H1 (cell line): Measurements from ENCODE around the gene LRRC39. TPM values are rescaled to one million over a fixed set of nuclear protein-coding genes. Genes with fewer than 3 reads are reported as not detected.

ENCODE experiments used
- CTCF ChIA-PET: fragments of 300-600 bp; sonication (Branson Sonifier 250); formaldehyde crosslinking; loops from one replicate; lab custom pipeline; 2021; ENCODE audit not compliant: partially characterized antibody; lab: Charles Lee
- POLR2A ChIA-PET: fragments of 300-600 bp; sonication (Branson Sonifier 250); formaldehyde crosslinking; loops from one replicate; lab custom pipeline; 2021; ENCODE audit warnings: inconsistent platforms; ENCODE audit not compliant: partially characterized antibody; lab: Charles Lee
- DNase-seq, 2 experiments: peaks; one replicate each; pipeline versions ENCODE4 v3.0.0 to v3.0.0-alpha.2; 2010 to 2022; ENCODE audit warnings: low spot score in 2 of 2, low read depth in 1 of 2, mixed read lengths in 1 of 2
- FAIRE-seq: peaks from 2 replicates; lab custom pipeline; 2011; peaks lifted over from hg19 to GRCh38; lab: Jason Lieb, UNC
- H2AFZ ChIP-seq: 2 replicates; pipeline ENCODE4 v1.8.1; 2012; ENCODE audit warnings: low read length, inconsistent platforms
- H2AK5ac ChIP-seq: 2 replicates; pipeline ENCODE4 v1.6.1; 2013; ENCODE audit warnings: low read depth, low read length
- H2BK120ac ChIP-seq: replicated peaks from 2 replicates; pipeline ENCODE3; 2013; ENCODE audit warnings: low read depth, low read length, inconsistent platforms
- H2BK12ac ChIP-seq: 2 replicates; pipeline ENCODE4 v1.6.1; 2013; ENCODE audit warnings: low read depth, low read length
- H2BK15ac ChIP-seq: 2 replicates; pipeline ENCODE4 v1.6.1; 2013; ENCODE audit warnings: low read length
- H2BK20ac ChIP-seq: 2 replicates; pipeline ENCODE4 v1.6.1; 2013; ENCODE audit warnings: low read length
- H2BK5ac ChIP-seq: 2 replicates; pipeline ENCODE4 v1.6.1; 2013; ENCODE audit warnings: low read depth, low read length
- H3K14ac ChIP-seq: 2 replicates; pipeline ENCODE4 v1.6.1; 2013; ENCODE audit warnings: inconsistent platforms; ENCODE audit not compliant: insufficient read length
- H3K18ac ChIP-seq: 2 replicates; pipeline ENCODE4 v1.6.1; 2013; ENCODE audit warnings: low read length; ENCODE audit errors: extremely low read depth
- H3K23ac ChIP-seq: 2 replicates; pipeline ENCODE4 v1.6.1; 2013; ENCODE audit warnings: inconsistent platforms; ENCODE audit not compliant: insufficient read length
- H3K23me2 ChIP-seq: 2 replicates; pipeline ENCODE4 v1.6.1; 2013; ENCODE audit warnings: low read depth, low read length
- H3K27ac ChIP-seq: 2 replicates; pipeline ENCODE4 v1.6.1; 2011; ENCODE audit warnings: low read depth, low read length, inconsistent platforms
- H3K27me3 ChIP-seq, 4 experiments: replicated peaks in 1 of 4; 1 replicate in 1 of 4; 2 replicates in 3 of 4; pipeline versions ENCODE4 v1.6.1 to v1.8.1; 2011 to 2013; ENCODE audit warnings: low read length in 3 of 4, mild to moderate bottlenecking in 3 of 4, inconsistent platforms in 2 of 4, mixed read lengths in 2 of 4, moderate library complexity in 1 of 4; ENCODE audit not compliant: control insufficient read depth in 3 of 4, insufficient read depth in 3 of 4; ENCODE audit errors: extremely low read depth in 1 of 4
- H3K36me3 ChIP-seq, 4 experiments: 2 replicates each; pipeline versions ENCODE4 v1.6.1 to v1.8.1; 2011 to 2013; ENCODE audit warnings: mild to moderate bottlenecking in 4 of 4, low read length in 3 of 4, moderate library complexity in 2 of 4, control low read depth in 1 of 4, inconsistent platforms in 1 of 4; ENCODE audit not compliant: insufficient read depth in 4 of 4, control insufficient read depth in 2 of 4
- H3K4ac ChIP-seq: replicated peaks from 2 replicates; pipeline ENCODE3; 2013; ENCODE audit warnings: low read length, low read depth, mixed read lengths, inconsistent platforms; ENCODE audit not compliant: insufficient read length
- H3K4me1 ChIP-seq, 4 experiments: replicated peaks in 1 of 4; 1 replicate in 1 of 4; 2 replicates in 3 of 4; pipeline versions ENCODE4 v1.6.1 to v1.8.1; 2011 to 2013; ENCODE audit warnings: low read length in 3 of 4, inconsistent platforms in 2 of 4, mixed read lengths in 1 of 4; ENCODE audit not compliant: insufficient read depth in 4 of 4, control insufficient read depth in 3 of 4
- H3K4me2 ChIP-seq, 2 experiments: 2 replicates each; pipeline versions ENCODE4 v1.6.1 to v1.8.1; 2011 to 2013; ENCODE audit warnings: low read depth in 2 of 2, low read length in 2 of 2, control low read depth in 1 of 2, inconsistent platforms in 1 of 2, mild to moderate bottlenecking in 1 of 2; ENCODE audit not compliant: insufficient read depth in 1 of 2
- H3K4me3 ChIP-seq, 4 experiments: fragments of 200-600, 300-600 bp in 1 of 4; sonication (generic), shearing (Covaris generic), sonication (Bioruptor Twin) in 1 of 4; 2 replicates each; pipeline versions ENCODE4 v1.5.1 to v1.8.1; 2011 to 2016; ENCODE audit warnings: low read length in 4 of 4, low read depth in 3 of 4, control low read depth in 2 of 4, inconsistent platforms in 2 of 4, mild to moderate bottlenecking in 2 of 4, mixed read lengths in 1 of 4, moderate library complexity in 1 of 4; ENCODE audit not compliant: insufficient read depth in 2 of 4; ENCODE audit errors: extremely low read depth in 1 of 4
- H3K56ac ChIP-seq: replicated peaks from 2 replicates; pipeline ENCODE3; 2013; ENCODE audit warnings: low read depth, mild to moderate bottlenecking, mixed read lengths, low read length, inconsistent platforms; ENCODE audit not compliant: insufficient read length
- H3K79me1 ChIP-seq: 2 replicates; pipeline ENCODE4 v1.6.1; 2013; ENCODE audit warnings: low read depth, low read length, control low read depth
- H3K79me2 ChIP-seq, 2 experiments: 2 replicates each; pipeline versions ENCODE4 v1.6.1 to v1.8.1; 2012 to 2013; ENCODE audit warnings: low read length in 2 of 2, mild to moderate bottlenecking in 2 of 2, inconsistent platforms in 1 of 2; ENCODE audit not compliant: insufficient read depth in 2 of 2, control insufficient read depth in 1 of 2
- H3K9ac ChIP-seq, 4 experiments: replicated peaks in 1 of 4; 1 replicate in 1 of 4; 2 replicates in 3 of 4; pipeline versions ENCODE4 v1.6.1 to v1.8.1; 2011 to 2013; ENCODE audit warnings: low read depth in 3 of 4, low read length in 3 of 4, control low read depth in 2 of 4, mild to moderate bottlenecking in 2 of 4, moderate library complexity in 2 of 4, inconsistent platforms in 1 of 4; ENCODE audit errors: extremely low read depth in 1 of 4
- H3K9me3 ChIP-seq, 2 experiments: 2 replicates each; pipeline versions ENCODE4 v1.6.1 to v1.8.1; 2012 to 2013; ENCODE audit warnings: mild to moderate bottlenecking in 2 of 2, moderate library complexity in 2 of 2, control low read depth in 1 of 2, inconsistent platforms in 1 of 2, low read depth in 1 of 2, low read length in 1 of 2, mixed read lengths in 1 of 2; ENCODE audit not compliant: insufficient read depth in 2 of 2
- H4K20me1 ChIP-seq, 2 experiments: replicated peaks in 1 of 2; 2 replicates each; pipeline versions ENCODE3 to v1.8.1; 2011 to 2013; ENCODE audit warnings: inconsistent platforms in 2 of 2, low read length in 2 of 2, mild to moderate bottlenecking in 1 of 2; ENCODE audit not compliant: insufficient read depth in 2 of 2, control insufficient read depth in 1 of 2
- H4K5ac ChIP-seq: 2 replicates; pipeline ENCODE4 v1.6.1; 2013; ENCODE audit warnings: low read length, low read depth, mixed read lengths, inconsistent platforms; ENCODE audit not compliant: insufficient read length
- H4K8ac ChIP-seq: 2 replicates; pipeline ENCODE4 v1.8.0; 2013; ENCODE audit warnings: mild to moderate bottlenecking, moderate library complexity, low read length, inconsistent platforms; ENCODE audit not compliant: insufficient read depth; ENCODE audit errors: extremely low read depth
- H4K91ac ChIP-seq: replicated peaks from 2 replicates; pipeline ENCODE3; 2013; ENCODE audit warnings: low read length, mixed read lengths, inconsistent platforms; ENCODE audit not compliant: insufficient read length
- ASH2L ChIP-seq: fragments of 200-600, 300-600 bp; sonication (generic); IDR thresholded peaks from one replicate; pipeline ENCODE4 v1.7.1; 2017; ENCODE audit warnings: low read length
- CBX5 ChIP-seq: fragments of 300-800, 300-1000 bp; sonication (generic); IDR thresholded peaks from 2 replicates; pipeline ENCODE4 v1.7.1; 2016; ENCODE audit warnings: antibody characterized with exemption, low read length, low read depth
- EP300 ChIP-seq, 2 experiments: IDR thresholded peaks; 1 replicate in 1 of 2; 2 replicates in 1 of 2; pipeline ENCODE4 v1.6.1; 2011 to 2012; ENCODE audit warnings: low read depth in 2 of 2, low read length in 2 of 2, mild to moderate bottlenecking in 2 of 2, borderline replicate concordance in 1 of 2, inconsistent platforms in 1 of 2, moderate library complexity in 1 of 2
- JUN ChIP-seq: IDR thresholded peaks from 2 replicates; pipeline ENCODE4 v1.6.1; 2011; ENCODE audit warnings: low read depth, mild to moderate bottlenecking, improper control_type of control experiment, low read length
- KDM4A ChIP-seq: IDR thresholded peaks from one replicate; pipeline ENCODE4 v1.7.1; 2012; ENCODE audit warnings: low read depth, mild to moderate bottlenecking, moderate library complexity, low read length, inconsistent platforms; ENCODE audit not compliant: severe bottlenecking
- PHF8 ChIP-seq: fragments of 200-600 bp; sonication (generic); conservative IDR thresholded peaks from 2 replicates; pipeline ENCODE4 v1.7.1; 2012; ENCODE audit warnings: low read depth, mild to moderate bottlenecking, inconsistent platforms, low read length, moderate library complexity
- RBBP5 ChIP-seq: IDR thresholded peaks from 2 replicates; pipeline ENCODE4 v1.7.1; 2012; ENCODE audit warnings: low read depth, mild to moderate bottlenecking, inconsistent platforms, low read length, moderate library complexity, borderline replicate concordance
- SAP30 ChIP-seq: fragments of 300-600 bp; sonication (generic); IDR thresholded peaks from 2 replicates; pipeline ENCODE4 v1.7.1; 2012; ENCODE audit warnings: low read length, moderate library complexity, mild to moderate bottlenecking, inconsistent platforms; ENCODE audit not compliant: insufficient read depth, insufficient replicate concordance
- SP1 ChIP-seq: IDR thresholded peaks from 2 replicates; pipeline ENCODE4 v1.6.1; 2011; ENCODE audit warnings: low read depth, low read length
- SP2 ChIP-seq: IDR thresholded peaks from 2 replicates; pipeline ENCODE4 v1.6.1; 2012; ENCODE audit warnings: mild to moderate bottlenecking, low read length, inconsistent platforms
- SUZ12 ChIP-seq: fragments of 200-600 bp; sonication (generic); IDR thresholded peaks from 2 replicates; pipeline ENCODE4 v1.6.1; 2012; ENCODE audit warnings: mild to moderate bottlenecking, inconsistent platforms, low read length, moderate library complexity, mixed read lengths
- ZNF274 ChIP-seq: IDR thresholded peaks from 2 replicates; pipeline ENCODE4 v1.7.0; 2012; ENCODE audit warnings: low read length, borderline replicate concordance; ENCODE audit errors: extremely low read depth
- polyA plus RNA-seq, 7 experiments: library from polyadenylated mRNA; depleted of rRNA in 3 of 7; stranded (reverse) in 5 of 7; unstranded in 2 of 7; fragments of >200 nt in 5 of 7; fragments of 200-250 nt in 2 of 7; gene quantifications; 1 replicate in 5 of 7; 2 replicates in 1 of 7; 4 replicates in 1 of 7; pipeline versions ENCODE4 v1.2.1 to v1.2.3, GENCODE V29; 2011 to 2013; ENCODE audit warnings: missing spikeins in 2 of 7, mixed read lengths in 2 of 7
- total RNA-seq: library from RNA; stranded (reverse); fragmentation: NEBNext Ultra II Directional; extraction: Animal tissue kit (Norgen Biotek cat#: 25700); gene quantifications from 2 replicates; pipeline ENCODE4 v1.2.1, GENCODE V29; 2021

The LRRC39 gene
- total and polyA plus RNA-seq, 2 of the 8 experiments (the other 6 are each of a cell fraction or from before 2014, with no cell fraction given), result 0.33 to 0.39 TPM

GRCh38 chr1:100162881-100163280 is 15.2 kb downstream of the LRRC39 start:
- H2BK5ac ChIP-seq, result no peak overlapping the region
- no peaks in the 10 kb centered on the region for H3K36me3 ChIP-seq
- no peak overlapping the region for H3K4ac ChIP-seq
- ChIA-PET POLR2A (no interaction called here), CTCF (interaction anchor here (0.6 to 1.1 kb wide), 2 partner anchors 61 to 285 kb away, joined by 3 to 4 read pairs; no protein-coding TSS in a partner anchor)
- H2AFZ ChIP-seq, result no peak overlapping the region
- H3K79me1 ChIP-seq, result no peaks in the 10 kb centered on the region
- H3K4me3 ChIP-seq, result no peak overlapping the region
- H3K9ac ChIP-seq, result no peak overlapping the region
- H3K14ac ChIP-seq, result no peak overlapping the region
- H2AK5ac ChIP-seq, result no peak overlapping the region
- no peak overlapping the region for H2BK15ac ChIP-seq
- no peaks in the 10 kb centered on the region for H3K23me2 ChIP-seq
- no peaks in the 10 kb centered on the region for H4K20me1 ChIP-seq
- H3K4me1 ChIP-seq, result no peaks in the 10 kb centered on the region
- no peak overlapping the region for H3K23ac ChIP-seq
- no peak overlapping the region for H3K18ac ChIP-seq
- no peaks in the 10 kb centered on the region for H3K27me3 ChIP-seq
- H3K9me3 ChIP-seq, result no peaks in the 10 kb centered on the region
- no peak overlapping the region for H3K27ac ChIP-seq
- TF ChIP-seq ASH2L (no peak), SP2 (no peak), KDM4A (no peak), JUN (no peak), EP300 (IDR thresholded peaks at IDR 0.05; ENCODE audit: borderline replicate concordance in 1 of 2, low read depth in 2 of 2, low read length in 2 of 2) (no peak), SP1 (no peak), SAP30 (no peak), RBBP5 (no peak), CBX5 (no peak), PHF8 (no peak), ZNF274 (no peak), SUZ12 (no peak)
- no peaks in the 10 kb centered on the region for H3K79me2 ChIP-seq
- H4K5ac ChIP-seq, result no peak overlapping the region
- no peak overlapping the region for H2BK12ac ChIP-seq
- DNase-seq, result no peak
- no peak overlapping the region for H3K4me2 ChIP-seq
- no peak overlapping the region for H4K8ac ChIP-seq
- no peak overlapping the region for H4K91ac ChIP-seq
- no peak for FAIRE-seq
- no peak overlapping the region for H2BK20ac ChIP-seq
- no peak overlapping the region for H3K56ac ChIP-seq
- no peak overlapping the region for H2BK120ac ChIP-seq
